Activated CD4-positive, CD25-positive, alpha-beta regulatory T cell treated with anti-CD3 and anti-CD28 coated beads, Interleukin-2, amount 50 U/mL, for 16 hours (primary cell): Measurements from ENCODE around the gene HAUS5.
"Not testable (repeated sequence)": the region's sequence is repeated elsewhere in the genome, so short reads cannot be mapped to it uniquely, and the experiment has no call there.

Experiments
- DNase-seq: peaks from one replicate; pipeline ENCODE4 v3.0.0-alpha.2; 2020; ENCODE audit warnings: low read depth, low spot score

Gene HAUS5

GRCh38 chr19:35642798-35643254 lies 30.3 kb downstream of the HAUS5 start:
- no peak for DNase-seq

GRCh38 chr19:35643255-35644205 lies 31.0 kb downstream of the HAUS5 start:
- peak; percentile 62 for DNase-seq

DNA sequence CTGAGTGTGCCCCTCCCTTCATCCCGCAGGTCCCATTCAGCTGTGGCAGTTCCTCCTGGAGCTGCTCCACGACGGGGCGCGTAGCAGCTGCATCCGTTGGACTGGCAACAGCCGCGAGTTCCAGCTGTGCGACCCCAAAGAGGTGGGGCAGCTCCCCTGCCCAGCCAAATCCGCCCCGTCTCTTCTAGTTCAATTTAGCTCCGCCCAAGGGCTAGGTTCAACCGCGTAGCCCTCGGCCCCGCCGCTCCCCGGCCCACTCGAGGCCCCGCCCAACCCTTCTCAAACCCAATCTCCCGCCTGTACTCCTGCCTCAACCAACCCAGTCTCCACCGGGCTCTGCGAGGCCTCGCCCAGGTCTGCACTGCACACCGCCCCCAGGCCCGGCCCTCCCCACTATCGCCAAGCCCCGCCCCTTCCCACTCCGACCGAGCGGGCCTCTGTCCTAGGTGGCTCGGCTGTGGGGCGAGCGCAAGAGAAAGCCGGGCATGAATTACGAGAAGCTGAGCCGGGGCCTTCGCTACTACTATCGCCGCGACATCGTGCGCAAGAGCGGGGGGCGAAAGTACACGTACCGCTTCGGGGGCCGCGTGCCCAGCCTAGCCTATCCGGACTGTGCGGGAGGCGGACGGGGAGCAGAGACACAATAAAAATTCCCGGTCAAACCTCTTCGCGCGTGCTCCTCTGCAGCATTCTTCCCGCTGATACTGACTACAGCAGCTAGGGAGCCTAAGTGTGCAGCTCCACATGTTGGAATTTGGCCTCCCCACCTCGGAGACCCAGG lies 31.9 kb downstream of the HAUS5 start:
- peak; percentile 88 for DNase-seq

DNA sequence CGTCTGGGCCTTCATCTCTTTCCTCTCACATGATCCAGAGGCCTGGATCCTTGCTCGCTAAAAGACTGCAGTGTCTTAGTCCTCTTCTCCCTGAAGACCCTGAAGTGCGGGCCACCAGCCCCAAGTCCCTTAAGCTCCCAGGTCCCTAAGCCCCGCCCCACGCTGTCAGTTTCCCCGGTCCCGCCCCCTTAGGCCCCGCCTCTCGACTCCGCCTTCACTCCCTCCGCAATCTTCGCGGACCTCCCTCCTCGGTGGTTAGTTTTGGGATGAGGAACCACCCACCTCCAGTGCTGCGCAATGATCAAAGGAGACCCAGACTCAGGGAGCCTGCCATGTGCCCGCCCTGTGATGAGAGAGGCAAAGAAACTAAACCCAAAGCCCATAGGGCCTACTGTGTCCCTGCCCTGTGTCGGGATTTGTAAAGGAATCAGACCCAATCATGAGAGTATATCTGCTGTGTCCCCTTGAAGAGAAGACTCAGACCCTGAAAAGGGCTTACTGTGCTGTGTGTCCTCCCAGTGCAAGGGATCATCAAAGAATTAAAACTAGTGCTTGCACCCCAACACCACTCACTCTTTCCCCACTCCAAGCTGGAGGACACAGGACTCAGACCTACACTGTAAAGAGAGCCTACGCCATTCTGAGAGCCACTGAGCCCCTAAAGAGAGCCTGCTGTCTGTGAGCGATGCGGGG lies 32.6 kb downstream of the HAUS5 start:
- DNase-seq, result peak; percentile 49

- DNase-seq, result no peak
These were observed 33.4 kb downstream of the HAUS5 start for GRCh38 chr19:35645680-35646511.

GRCh38 chr19:35648017-35648961 lies 35.8 kb downstream of the HAUS5 start, which contains the start of gene COX6B1:
Gene COX6B1 (plus strand): TSS chr19:35648323. CDS start chr19:35651244, 2,921 bp downstream.
- DNase-seq, result peak; percentile 89

DNA sequence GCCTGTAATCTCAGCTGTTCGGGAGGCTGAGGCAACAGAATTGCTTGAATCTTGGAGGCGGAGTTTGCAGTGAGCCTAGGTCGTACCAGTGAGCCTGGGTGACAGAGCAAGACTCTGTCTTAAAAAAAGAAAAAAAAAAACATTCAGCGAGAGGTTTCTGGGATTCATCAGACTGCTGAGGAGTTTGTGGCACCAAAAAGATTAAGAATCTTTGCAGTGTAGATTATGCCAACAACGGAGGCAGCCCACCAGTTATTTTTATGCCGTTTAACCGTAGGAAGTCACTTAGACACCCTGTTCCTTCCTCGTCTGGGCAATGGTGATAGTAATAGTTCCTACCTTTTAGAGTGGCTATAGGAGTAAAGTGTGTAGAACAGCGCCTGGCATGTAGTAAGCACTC lies 38.0 kb downstream of the HAUS5 start:
- DNase-seq, result no peak

DNA sequence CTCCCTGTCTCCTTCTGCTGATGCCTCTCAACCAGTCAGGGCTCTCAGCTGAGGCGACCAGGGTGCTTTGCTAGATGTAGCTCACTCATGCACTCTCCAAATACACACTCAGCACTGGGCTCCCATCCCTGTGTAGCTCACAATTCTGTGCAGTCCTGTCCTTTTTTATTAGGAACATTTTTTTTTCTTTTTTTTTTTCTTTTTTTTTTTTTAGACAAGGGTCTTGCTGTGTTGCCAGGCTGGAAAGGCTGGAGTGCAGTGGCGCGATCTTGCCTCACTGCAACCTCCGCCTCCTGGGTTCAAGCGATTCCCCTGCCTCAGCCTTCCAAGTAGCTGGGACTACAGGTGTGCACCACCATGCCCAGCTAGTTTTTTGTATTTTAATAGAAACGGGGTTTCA lies 42.3 kb downstream of the HAUS5 start:
- not testable (repeated sequence) for DNase-seq

GRCh38 chr19:35655600-35655999 lies 43.1 kb downstream of the HAUS5 start:
- no peak for DNase-seq

DNA sequence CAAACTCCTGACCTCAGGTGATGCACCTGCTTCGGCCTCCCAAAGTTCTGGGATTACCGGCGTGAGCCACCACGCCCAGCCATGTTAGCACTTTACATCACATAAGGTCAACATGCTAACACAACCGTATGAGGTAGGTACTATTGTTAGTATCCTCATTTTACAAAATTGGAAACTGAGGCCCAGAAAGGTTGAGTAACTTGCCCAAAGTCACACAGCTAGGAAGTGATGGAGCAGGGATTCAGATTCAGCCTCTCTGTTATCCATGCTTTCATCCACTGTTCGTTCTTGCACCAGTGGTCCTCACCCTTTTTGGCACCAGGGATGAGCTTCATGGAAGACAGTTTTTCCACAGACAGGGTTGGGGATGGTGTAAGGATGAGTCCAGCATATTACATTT lies 44.2 kb downstream of the HAUS5 start:
- DNase-seq, result no peak

DNA sequence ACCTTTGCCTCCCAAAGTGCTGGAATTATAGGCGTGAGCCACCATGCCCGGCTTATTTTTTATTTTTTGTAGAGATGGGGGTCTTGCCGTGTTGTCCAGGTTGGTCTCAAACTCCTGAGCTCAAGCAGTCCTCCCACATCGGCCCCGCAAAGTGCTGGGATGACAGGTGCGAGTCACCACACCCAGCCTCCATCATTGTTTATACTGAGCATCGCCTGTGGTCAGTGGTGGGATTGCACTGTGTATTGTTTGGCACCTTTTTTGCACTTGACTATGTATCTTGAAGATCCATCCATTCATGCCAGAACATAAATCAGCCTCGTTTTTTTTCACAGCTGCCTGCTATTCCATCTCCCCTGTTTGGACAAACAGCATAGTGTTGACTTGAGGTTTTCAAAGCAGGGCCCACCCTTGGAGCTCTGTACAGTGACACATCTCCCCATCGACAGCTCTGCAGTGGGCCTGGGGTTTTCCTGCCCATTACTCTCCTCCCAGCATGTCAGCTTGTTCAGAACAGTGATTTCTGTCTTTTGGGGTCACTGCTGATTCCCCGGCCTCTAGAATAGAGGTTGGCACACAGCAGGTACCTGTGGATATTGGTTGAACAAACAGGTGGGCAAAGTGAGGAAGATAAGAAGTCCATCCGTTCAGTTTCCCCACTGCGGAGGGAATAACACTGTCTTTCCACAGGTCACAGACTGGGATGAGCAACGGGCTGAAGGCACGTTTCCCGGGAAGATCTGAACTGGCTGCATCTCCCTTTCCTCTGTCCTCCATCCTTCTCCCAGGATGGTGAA lies 45.6 kb downstream of the HAUS5 start:
- no peak for DNase-seq

- no peak for DNase-seq
These were observed 49.4 kb downstream of the HAUS5 start for GRCh38 chr19:35661995-35662340.

DNA sequence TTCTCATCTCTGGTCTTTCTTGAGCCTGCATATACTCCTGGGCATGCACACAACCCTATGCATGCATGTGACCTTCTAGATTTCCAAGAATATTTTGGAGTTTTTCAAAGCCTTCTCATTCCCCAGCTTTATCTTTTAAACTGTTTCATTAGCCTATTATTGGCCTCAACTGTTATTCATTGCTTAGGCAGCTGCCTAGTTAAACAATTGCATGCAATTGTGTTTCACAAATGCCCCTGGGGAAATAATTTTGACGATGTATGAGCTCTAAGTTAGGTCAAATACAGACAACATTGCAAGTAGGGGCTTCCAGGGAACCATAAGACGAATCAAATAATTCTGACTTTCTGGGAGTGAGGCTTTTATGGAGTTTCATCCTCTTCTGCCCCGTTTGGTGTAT lies 51.4 kb downstream of the HAUS5 start:
- DNase-seq, result no peak

DNA sequence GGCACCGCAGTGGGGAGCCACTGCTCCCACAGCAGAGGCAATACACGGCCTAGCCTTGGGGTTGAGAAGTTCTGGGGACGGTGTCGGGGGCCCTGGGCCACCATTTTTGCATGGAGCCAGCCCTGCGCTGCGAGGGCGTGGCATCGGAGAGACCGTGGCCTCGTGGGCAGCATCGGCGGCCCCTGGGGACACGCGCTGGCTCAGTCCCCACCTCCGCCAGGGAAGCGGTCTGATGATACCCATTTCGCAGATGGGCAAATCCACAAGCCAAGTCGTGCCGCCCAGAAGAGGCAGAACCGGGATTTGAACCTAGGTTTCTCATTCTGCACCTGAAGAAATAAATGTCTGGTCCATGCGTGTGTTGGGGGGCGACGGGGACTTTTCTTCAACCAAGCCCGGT lies 52.6 kb downstream of the HAUS5 start:
- DNase-seq, result no peak

DNA sequence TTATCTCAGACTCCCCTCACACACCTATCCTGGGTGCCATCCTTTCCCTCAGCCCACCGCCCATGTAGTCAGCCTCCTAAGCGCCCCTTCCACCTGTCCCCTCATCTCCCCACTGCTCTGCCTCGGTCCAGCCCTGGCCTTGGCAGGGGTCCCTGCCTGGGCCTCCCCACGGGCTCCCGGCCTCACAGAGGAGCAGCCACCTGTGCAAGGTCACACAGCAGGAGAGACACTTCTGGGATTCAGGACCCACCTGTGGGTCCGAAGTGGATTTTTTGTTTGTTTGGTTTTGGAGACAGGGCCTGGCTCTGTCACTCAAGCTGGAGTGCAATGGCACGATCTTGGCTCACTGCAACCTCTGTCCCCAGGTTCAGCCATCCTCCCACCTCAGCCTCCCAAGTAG lies 53.1 kb downstream of the HAUS5 start:
- no peak for DNase-seq

GRCh38 chr19:35666251-35666913 lies 53.8 kb downstream of the HAUS5 start, which contains the start of gene UPK1A:
Gene UPK1A (plus strand): TSS chr19:35666517. CDS start chr19:35666813, 296 bp downstream.
- DNase-seq, result no peak

GRCh38 chr19:35669566-35669965 lies 57.0 kb downstream of the HAUS5 start:
- DNase-seq, result no peak

DNA sequence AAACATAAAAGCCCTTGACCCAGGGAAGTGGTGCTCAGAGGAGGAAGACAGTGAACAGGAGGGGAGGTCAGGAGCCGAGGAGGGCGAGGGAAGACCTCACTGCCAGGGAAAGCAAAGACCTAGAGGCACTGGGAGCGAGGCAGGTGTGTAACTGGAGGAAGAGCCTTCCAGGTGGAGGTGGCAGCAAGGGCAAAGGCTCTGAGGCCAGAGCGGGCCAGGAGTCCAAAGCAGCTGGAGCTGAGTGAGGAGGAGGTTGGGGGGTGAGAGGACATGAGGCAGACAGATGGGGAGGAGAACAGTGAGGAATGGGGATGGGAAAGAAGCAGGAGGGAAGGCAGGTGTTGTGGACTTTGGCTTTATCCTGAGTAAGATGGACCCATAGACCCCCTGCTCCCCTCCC lies 57.4 kb downstream of the HAUS5 start:
- DNase-seq, result no peak
